Measurements from ENCODE around the gene DEPP1.

Gene DEPP1

GRCh38 chr10:44980309-44981171 is 1.9 kb upstream of the DEPP1 start:
- in situ Hi-C loops (cut with MboI; ENCODE audit: low sequenced_read_pairs) = no loop called here

GRCh38 chr10:44979281-44980191 is 927 bp upstream of the DEPP1 start:
- in situ Hi-C loops (cut with MboI; ENCODE audit: low sequenced_read_pairs) = no loop called here

DNA sequence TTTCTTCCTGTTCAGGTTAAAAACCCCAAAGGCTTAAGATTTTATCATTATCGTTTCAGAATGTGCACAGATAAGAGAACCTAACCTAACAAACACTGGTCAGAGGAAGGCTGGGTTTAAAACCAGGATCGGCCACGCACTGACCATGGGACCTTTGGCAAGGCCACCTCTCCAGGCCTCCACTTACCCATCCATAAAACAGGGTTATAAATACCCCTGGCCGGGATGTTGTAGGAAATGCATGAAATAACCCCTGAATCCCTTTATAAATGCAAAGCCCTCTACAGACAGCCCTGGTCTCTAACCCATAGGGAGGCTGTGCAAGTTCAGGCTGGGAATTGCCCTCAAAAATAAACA is 418 bp downstream of the DEPP1 start:
- in situ Hi-C loops (cut with MboI; ENCODE audit: low sequenced_read_pairs) = no loop called here

GRCh38 chr10:44977287-44978212 is 1.1 kb downstream of the DEPP1 start:
- in situ Hi-C loops (cut with MboI; ENCODE audit: low sequenced_read_pairs) = no loop called here

DNA sequence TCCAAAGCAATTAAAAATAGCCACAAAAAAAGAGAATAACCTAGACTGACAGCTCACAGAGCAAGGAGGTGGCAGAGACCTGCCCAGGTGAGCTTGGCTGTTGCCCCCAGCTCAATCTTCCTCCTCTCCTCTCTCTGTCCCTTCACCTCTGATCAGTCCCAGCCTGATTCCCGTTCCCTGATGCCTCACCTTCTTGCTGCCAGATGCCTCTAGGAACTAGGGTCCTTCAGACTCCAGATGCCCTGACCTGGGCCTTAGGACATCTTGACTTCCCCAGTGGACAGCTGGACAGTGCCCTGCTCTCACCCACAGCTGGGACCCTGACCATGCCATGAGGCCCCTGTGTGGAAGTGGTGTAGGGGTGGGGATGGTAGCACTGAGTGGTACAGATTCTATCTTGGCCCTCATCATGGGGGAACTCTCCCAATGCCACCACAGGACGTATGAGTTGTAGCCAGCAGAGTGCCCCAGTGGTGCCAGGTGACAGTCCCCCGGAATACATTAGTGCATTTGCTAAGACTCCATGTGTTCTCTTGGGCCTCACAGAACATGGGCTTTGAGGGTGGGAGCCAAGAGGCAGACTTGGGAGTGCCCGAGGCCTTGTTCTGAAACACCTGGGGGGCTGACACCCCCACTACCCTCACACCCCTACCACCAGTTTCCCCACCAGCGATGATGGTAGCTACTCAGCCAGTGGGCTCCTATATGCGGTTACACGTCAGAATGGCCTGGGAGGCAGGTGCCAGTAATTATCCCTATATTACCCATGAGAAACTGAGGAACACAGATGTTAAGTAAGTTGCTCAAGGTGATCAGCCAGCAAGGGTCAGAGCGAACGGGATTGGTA is 2.0 kb downstream of the DEPP1 start:
- in situ Hi-C loops (cut with MboI; ENCODE audit: low sequenced_read_pairs) = no loop called here

GRCh38 chr10:44975431-44976331 is 2.9 kb downstream of the DEPP1 start:
- in situ Hi-C loops (cut with MboI; ENCODE audit: low sequenced_read_pairs) = no loop called here

- in situ Hi-C loops (cut with MboI; ENCODE audit: low sequenced_read_pairs) = loop anchor here (5.0 to 25.0 kb wide), 2 partner anchors 38 to 1563 kb away; partner anchors contain the start of gene HNRNPF
These were observed 3.8 kb downstream of the DEPP1 start for GRCh38 chr10:44974628-44975430.

DNA sequence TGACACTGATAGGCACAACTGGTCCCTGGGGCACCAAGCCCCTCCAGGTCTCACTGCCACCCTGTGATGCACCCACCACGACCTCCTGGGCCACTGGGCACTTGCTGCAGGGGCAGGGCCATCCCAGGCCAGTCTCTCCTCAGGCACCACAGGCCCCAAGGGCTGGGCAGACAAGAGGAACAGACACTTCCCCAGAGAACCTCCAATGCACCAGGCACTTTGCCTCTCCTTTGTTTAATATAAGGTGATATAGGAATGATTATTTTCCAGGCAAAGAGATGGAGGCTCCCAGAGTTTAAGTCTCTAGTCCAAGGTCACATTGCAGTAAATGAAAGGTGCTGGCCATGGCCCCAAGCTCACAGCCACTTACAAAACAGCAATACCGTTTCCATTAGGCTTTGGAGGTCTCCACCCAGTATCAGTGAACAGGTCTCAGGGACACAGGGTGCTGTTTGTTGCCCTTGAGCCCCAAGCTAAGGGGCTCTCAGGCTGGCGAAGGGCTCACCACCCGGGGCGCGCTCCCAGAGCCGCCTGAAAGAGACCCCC is 4.5 kb downstream of the DEPP1 start:
- in situ Hi-C loops (cut with MboI; ENCODE audit: low sequenced_read_pairs) = loop anchor here (5.0 to 25.0 kb wide), 2 partner anchors 37 to 1562 kb away; partner anchors contain the start of gene HNRNPF

DNA sequence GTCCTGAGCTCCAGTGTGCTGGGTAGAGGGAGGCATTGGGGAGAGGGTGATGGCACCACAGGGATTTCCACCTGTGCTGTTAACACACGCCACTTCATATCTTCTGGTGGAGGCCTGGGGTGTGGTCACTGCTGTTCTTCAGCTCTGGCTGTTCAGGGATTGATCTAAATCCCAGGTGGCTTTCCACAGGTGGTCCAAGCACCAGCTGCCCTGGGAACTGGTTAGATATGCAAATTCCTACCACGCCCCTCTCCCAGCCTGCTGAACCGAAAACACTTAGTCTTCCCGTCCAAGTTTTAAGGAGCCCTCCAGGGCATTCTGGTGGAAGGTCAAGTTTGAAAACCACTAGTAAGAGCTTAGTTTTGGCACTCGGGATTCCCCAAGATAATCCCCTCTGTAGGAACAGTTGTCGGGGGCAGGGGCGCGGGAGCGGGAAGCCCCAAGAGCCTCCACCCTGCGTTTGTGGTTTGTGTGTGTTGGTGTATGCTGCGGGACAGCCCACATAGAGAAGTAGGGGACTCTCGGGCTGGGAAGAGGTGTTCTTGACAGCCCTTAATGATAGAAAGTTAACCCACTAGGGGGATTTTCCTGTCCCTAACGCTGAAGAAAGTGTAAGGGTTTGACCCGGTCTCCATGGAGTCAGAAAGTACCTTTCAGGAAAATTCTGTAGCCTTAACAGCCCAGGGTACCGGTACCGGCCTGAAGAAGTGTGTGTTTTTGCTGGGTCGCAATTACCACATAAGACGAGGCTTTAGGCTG is 5.1 kb downstream of the DEPP1 start:
- in situ Hi-C loops (cut with MboI; ENCODE audit: low sequenced_read_pairs) = loop anchor here (5.0 to 25.0 kb wide), 2 partner anchors 36 to 1561 kb away; partner anchors contain the start of gene HNRNPF

DNA sequence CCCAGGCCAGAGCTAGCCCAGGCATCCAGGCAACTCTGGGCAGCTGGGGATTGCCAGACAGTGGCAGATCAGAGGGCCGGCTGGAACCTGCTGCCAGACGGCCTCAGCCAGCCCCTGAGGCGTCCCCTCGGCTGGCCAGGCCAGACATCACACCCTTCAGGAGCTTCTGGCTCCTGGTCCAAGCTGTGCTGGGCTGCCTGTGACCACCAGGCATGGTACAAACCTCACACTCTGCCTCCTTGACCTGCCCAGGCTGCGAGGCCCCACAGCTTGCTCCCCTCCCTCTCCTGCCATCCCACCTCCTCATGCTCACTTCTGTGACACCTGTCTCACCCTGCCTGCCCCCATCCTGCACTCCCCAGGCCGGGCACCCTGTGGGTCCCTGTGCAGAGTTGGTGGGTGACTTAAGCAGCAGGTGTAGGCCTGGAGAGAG is 5.7 kb downstream of the DEPP1 start:
- in situ Hi-C loops (cut with MboI; ENCODE audit: low sequenced_read_pairs) = loop anchor here (5.0 to 25.0 kb wide), 2 partner anchors 36 to 1561 kb away; partner anchors contain the start of gene HNRNPF

DNA sequence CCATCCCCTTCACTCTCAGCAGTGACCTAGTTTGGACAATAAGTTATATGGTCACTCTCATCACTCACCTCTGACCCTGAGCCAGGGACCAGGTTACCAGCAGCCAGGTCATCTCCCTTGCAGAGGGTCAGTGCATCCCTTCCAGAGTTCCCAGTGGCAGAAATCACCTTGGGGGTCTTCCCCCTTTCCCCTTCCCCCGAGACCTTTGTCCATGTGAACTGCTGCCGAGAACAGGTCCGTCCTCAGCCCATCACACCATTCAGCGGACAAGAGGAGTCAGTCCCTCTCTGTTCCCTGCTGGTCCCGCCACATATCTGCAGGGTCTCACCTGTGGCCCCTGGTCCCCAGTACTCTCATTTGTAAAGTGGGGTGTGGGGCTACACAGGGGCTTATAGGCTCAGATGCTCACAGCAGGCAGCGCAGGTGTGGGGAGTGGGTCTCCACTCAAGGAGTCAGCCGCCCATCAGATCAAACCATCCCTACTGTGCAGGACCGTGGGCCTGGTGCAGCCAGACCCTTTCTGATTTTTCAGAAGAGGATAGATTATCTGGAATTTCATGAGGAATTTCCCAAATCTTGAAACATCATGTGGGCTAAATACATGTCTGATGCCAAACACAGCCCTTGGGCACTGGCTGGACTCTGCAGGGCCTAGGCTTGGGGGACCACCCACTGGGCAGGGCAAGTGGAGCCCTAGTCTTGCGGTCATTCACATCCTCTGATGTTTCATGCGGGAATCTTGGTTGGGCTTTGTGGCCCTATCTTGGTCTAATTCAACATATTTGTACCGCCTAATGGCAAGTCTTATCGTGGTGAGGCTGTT is 6.5 kb downstream of the DEPP1 start:
- in situ Hi-C loops (cut with MboI; ENCODE audit: low sequenced_read_pairs) = loop anchor here (5.0 to 25.0 kb wide), 2 partner anchors 35 to 1560 kb away; partner anchors contain the start of gene HNRNPF

DNA sequence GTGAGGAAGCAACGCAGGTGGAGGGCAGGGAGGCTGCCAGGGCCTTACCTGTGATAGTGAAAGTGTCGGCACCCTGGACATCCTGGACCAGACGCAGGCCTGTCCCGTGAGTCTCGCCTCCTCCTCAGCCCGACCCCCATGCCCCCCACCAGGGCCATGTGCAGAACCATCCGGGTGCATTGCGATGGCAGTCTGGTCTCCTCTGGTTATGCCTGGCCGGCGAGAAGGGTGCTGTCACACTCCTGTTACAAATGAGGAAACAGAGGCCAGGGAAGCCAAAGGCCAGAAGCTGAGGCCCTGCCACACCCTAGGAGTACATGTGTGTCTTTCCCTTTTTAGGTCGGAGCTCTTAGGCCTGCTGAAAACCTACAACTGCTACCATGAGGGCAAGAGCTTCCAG is 7.2 kb downstream of the DEPP1 start:
- in situ Hi-C loops (cut with MboI; ENCODE audit: low sequenced_read_pairs) = loop anchor here (5.0 to 25.0 kb wide), 2 partner anchors 34 to 1559 kb away; partner anchors contain the start of gene HNRNPF

DNA sequence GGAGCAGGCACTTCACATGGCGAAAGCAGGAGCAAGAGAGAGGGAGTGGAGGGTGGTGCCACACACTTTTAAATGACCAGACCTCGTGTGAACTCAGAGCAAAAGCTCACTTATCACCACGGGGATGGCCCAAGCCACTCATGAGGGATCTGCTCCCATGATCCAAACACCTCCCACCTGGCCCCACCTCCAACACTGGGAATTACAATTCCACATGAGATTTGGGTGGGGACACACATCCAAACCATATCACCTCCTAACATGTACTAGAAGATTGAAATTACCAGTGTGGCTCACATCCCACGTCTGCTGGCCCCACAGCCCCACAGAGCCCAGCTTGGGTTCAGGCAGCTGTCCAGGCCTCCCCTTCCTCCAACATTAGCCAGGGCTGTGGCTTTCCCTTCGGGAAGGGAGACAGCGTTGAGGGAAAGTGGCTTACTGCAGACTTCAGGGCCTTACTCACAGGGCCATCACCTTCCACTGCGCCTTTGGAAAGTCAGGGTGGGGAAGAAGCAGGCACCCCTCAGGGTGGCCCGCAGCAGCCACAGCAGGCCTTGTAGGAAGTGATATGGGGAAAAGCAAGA is 7.7 kb downstream of the DEPP1 start:
- in situ Hi-C loops (cut with MboI; ENCODE audit: low sequenced_read_pairs) = loop anchor here (5.0 to 25.0 kb wide), 2 partner anchors 34 to 1559 kb away; partner anchors contain the start of gene HNRNPF

- in situ Hi-C loops (cut with MboI; ENCODE audit: low sequenced_read_pairs) = loop anchor here (5.0 to 25.0 kb wide), 2 partner anchors 33 to 1558 kb away; partner anchors contain the start of gene HNRNPF
These were observed 8.8 kb downstream of the DEPP1 start for GRCh38 chr10:44969854-44970253.

All from HL-60/S4 (cell line).